Measurements from ENCODE around the gene CARD11.

The CARD11 gene
- total RNA-seq = 125 to 338 (median 193) reads per million in 9 experiments

- no peaks in the 10 kb centered on the region for H3K9me3 Mint-ChIP-seq
- no peaks in the 10 kb centered on the region for H3K27me3 Mint-ChIP-seq
- ATAC-seq (replicated peaks) (peak; percentile 60), DNase-seq (peak; percentile 31 to 33 (median 33))
- H3K27ac Mint-ChIP-seq = peak within 1 kb of the TSS; percentile 87 to 95
- H3K4me3 Mint-ChIP-seq = peak within 1 kb of the TSS; percentile 94 to 97
- peaks cover 35 to 37% of the 10 kb centered on the region in 2 donors for H3K4me1 Mint-ChIP-seq (ENCODE audit: low read depth in 2 of 2)
- H3K36me3 Mint-ChIP-seq (ENCODE audit: insufficient read depth) = peaks cover 23% of the 10 kb centered on the region
Observed at GRCh38 chr7:3043544-3044371, at the start of gene CARD11. TSS of gene CARD11 (minus strand) at chr7:3043867. CDS start at chr7:2958506, 85,361 bp downstream.

- DNase-seq (peak; percentile 63 to 74 (median 64)), ATAC-seq (replicated peaks) (peak; percentile 92)
- H3K27ac Mint-ChIP-seq = peak overlapping the region; percentile 93 to 100
- H3K36me3 Mint-ChIP-seq (ENCODE audit: insufficient read depth) = peaks cover 7% of the 10 kb centered on the region
- H3K9me3 Mint-ChIP-seq = no peaks in the 10 kb centered on the region
- H3K4me1 Mint-ChIP-seq (ENCODE audit: low read depth in 2 of 2) = peaks cover 51 to 57% of the 10 kb centered on the region in 2 donors
- H3K4me3 Mint-ChIP-seq = peak overlapping the region; percentile 73 to 74
- no peaks in the 10 kb centered on the region for H3K27me3 Mint-ChIP-seq
Observed at GRCh38 chr7:3092468-3092867, 48.8 kb upstream of the CARD11 start.

GRCh38 chr7:3091631-3092030 lies 48.0 kb upstream of the CARD11 start:
- Mint-ChIP-seq H3K4me1 (ENCODE audit: low read depth in 2 of 2) (peaks cover 46 to 62% of the 10 kb centered on the region in 2 donors), H3K9me3 (no peaks in the 10 kb centered on the region), H3K36me3 (ENCODE audit: insufficient read depth) (peaks cover 7% of the 10 kb centered on the region), H3K4me3 (peak overlapping the region; percentile 73 to 74), H3K27ac (peak overlapping the region; percentile 93 to 100), H3K27me3 (no peaks in the 10 kb centered on the region)
- ATAC-seq (replicated peaks) (no peak), DNase-seq (no peak)

GRCh38 chr7:3089493-3089892 lies 45.8 kb upstream of the CARD11 start:
- Mint-ChIP-seq H3K36me3 (ENCODE audit: insufficient read depth) (peaks cover 7% of the 10 kb centered on the region), H3K4me1 (ENCODE audit: low read depth in 2 of 2) (peaks cover 36 to 50% of the 10 kb centered on the region in 2 donors), H3K27me3 (no peaks in the 10 kb centered on the region), H3K27ac (peak overlapping the region; percentile 93 to 100), H3K4me3 (peak overlapping the region in 1 of 2 donors; percentile 74), H3K9me3 (no peaks in the 10 kb centered on the region)
- DNase-seq (no peak), ATAC-seq (replicated peaks) (no peak)

GRCh38 chr7:3087243-3087755 lies 43.6 kb upstream of the CARD11 start:
- Mint-ChIP-seq H3K36me3 (ENCODE audit: insufficient read depth) (peaks cover 4% of the 10 kb centered on the region), H3K27me3 (no peaks in the 10 kb centered on the region), H3K9me3 (no peaks in the 10 kb centered on the region), H3K4me3 (no peak overlapping the region), H3K27ac (peak overlapping the region in 1 of 2 donors; percentile 65), H3K4me1 (ENCODE audit: low read depth in 2 of 2) (peaks cover 23 to 34% of the 10 kb centered on the region in 2 donors)
- ATAC-seq (replicated peaks) (no peak), DNase-seq (no peak)

- no peak for DNase-seq
- Mint-ChIP-seq H3K36me3 (ENCODE audit: insufficient read depth) (no peaks in the 10 kb centered on the region), H3K4me1 (ENCODE audit: low read depth in 2 of 2) (peaks cover 4 to 6% of the 10 kb centered on the region in 2 donors), H3K27ac (no peak overlapping the region), H3K27me3 (no peaks in the 10 kb centered on the region), H3K4me3 (no peak overlapping the region), H3K9me3 (no peaks in the 10 kb centered on the region)
- no peak for ATAC-seq (replicated peaks)
Observed at GRCh38 chr7:3083350-3083749, 39.7 kb upstream of the CARD11 start.

GRCh38 chr7:3082831-3083230 lies 39.2 kb upstream of the CARD11 start:
- Mint-ChIP-seq H3K4me3 (no peak overlapping the region), H3K9me3 (no peaks in the 10 kb centered on the region), H3K36me3 (ENCODE audit: insufficient read depth) (no peaks in the 10 kb centered on the region), H3K4me1 (ENCODE audit: low read depth in 2 of 2) (peaks cover 6% of the 10 kb centered on the region in 2 donors), H3K27me3 (no peaks in the 10 kb centered on the region), H3K27ac (no peak overlapping the region)
- no peak for DNase-seq
- ATAC-seq (replicated peaks) = no peak

GRCh38 chr7:3082386-3082785 lies 38.7 kb upstream of the CARD11 start:
- Mint-ChIP-seq H3K4me1 (ENCODE audit: low read depth in 2 of 2) (peaks cover 4 to 8% of the 10 kb centered on the region in 2 donors), H3K27me3 (no peaks in the 10 kb centered on the region), H3K4me3 (no peak overlapping the region), H3K9me3 (no peaks in the 10 kb centered on the region), H3K27ac (no peak overlapping the region), H3K36me3 (ENCODE audit: insufficient read depth) (no peaks in the 10 kb centered on the region)
- ATAC-seq (replicated peaks) = no peak
- no peak for DNase-seq

- H3K27me3 Mint-ChIP-seq = no peaks in the 10 kb centered on the region
- H3K27ac Mint-ChIP-seq = no peak overlapping the region
- H3K4me1 Mint-ChIP-seq (ENCODE audit: low read depth in 2 of 2) = peaks cover 0 to 10% of the 10 kb centered on the region in 2 donors
- DNase-seq (no peak), ATAC-seq (replicated peaks) (no peak)
- H3K36me3 Mint-ChIP-seq (ENCODE audit: insufficient read depth) = peaks cover 3% of the 10 kb centered on the region
- H3K4me3 Mint-ChIP-seq = no peak overlapping the region
- H3K9me3 Mint-ChIP-seq = no peaks in the 10 kb centered on the region
Observed at GRCh38 chr7:3080106-3080505, 36.4 kb upstream of the CARD11 start.

- Mint-ChIP-seq H3K36me3 (ENCODE audit: insufficient read depth) (peaks cover 3% of the 10 kb centered on the region), H3K4me3 (no peak overlapping the region), H3K27ac (no peak overlapping the region), H3K4me1 (ENCODE audit: low read depth in 2 of 2) (peaks cover 4 to 10% of the 10 kb centered on the region in 2 donors), H3K9me3 (no peaks in the 10 kb centered on the region), H3K27me3 (no peaks in the 10 kb centered on the region)
- DNase-seq (no peak), ATAC-seq (replicated peaks) (no peak)
Observed at GRCh38 chr7:3078514-3078913, 34.8 kb upstream of the CARD11 start.

GRCh38 chr7:3076700-3077099 lies 33.0 kb upstream of the CARD11 start:
- peaks cover 12 to 17% of the 10 kb centered on the region in 2 donors for H3K4me1 Mint-ChIP-seq (ENCODE audit: low read depth in 2 of 2)
- no peak for ATAC-seq (replicated peaks)
- H3K9me3 Mint-ChIP-seq = peaks cover 0 to under 1% of the 10 kb centered on the region in 2 donors
- H3K27ac Mint-ChIP-seq = no peak overlapping the region
- H3K4me3 Mint-ChIP-seq = no peak overlapping the region
- peaks cover 3% of the 10 kb centered on the region for H3K36me3 Mint-ChIP-seq (ENCODE audit: insufficient read depth)
- DNase-seq = no peak
- no peaks in the 10 kb centered on the region for H3K27me3 Mint-ChIP-seq

- peaks cover 18 to 22% of the 10 kb centered on the region in 2 donors for H3K4me1 Mint-ChIP-seq (ENCODE audit: low read depth in 2 of 2)
- DNase-seq = no peak
- no peak overlapping the region for H3K4me3 Mint-ChIP-seq
Observed at GRCh38 chr7:3076163-3076562, 32.5 kb upstream of the CARD11 start.

GRCh38 chr7:3075441-3075840 lies 31.8 kb upstream of the CARD11 start:
- Mint-ChIP-seq H3K4me1 (ENCODE audit: low read depth in 2 of 2) (peaks cover 25 to 28% of the 10 kb centered on the region in 2 donors), H3K27me3 (no peaks in the 10 kb centered on the region), H3K9me3 (peaks cover 2 to 8% of the 10 kb centered on the region in 2 donors), H3K4me3 (no peak overlapping the region), H3K27ac (no peak overlapping the region), H3K36me3 (ENCODE audit: insufficient read depth) (peaks cover 7% of the 10 kb centered on the region)
- DNase-seq (no peak), ATAC-seq (replicated peaks) (no peak)

More at GRCh38 chr7:3076163-3076562, 32.5 kb upstream of the CARD11 start:
- no peak for ATAC-seq (replicated peaks)
- Mint-ChIP-seq H3K36me3 (ENCODE audit: insufficient read depth) (peaks cover 3% of the 10 kb centered on the region), H3K27ac (no peak overlapping the region), H3K9me3 (peaks cover 2 to 6% of the 10 kb centered on the region in 2 donors), H3K27me3 (no peaks in the 10 kb centered on the region)

GRCh38 chr7:3074459-3074821 lies 30.8 kb upstream of the CARD11 start:
- peaks cover 35 to 38% of the 10 kb centered on the region in 2 donors for H3K4me1 Mint-ChIP-seq (ENCODE audit: low read depth in 2 of 2)

More at GRCh38 chr7:3074459-3074821, 30.8 kb upstream of the CARD11 start:
- no peak overlapping the region for H3K4me3 Mint-ChIP-seq
- no peak for DNase-seq
- H3K9me3 Mint-ChIP-seq = peaks cover 6 to 14% of the 10 kb centered on the region in 2 donors
- ATAC-seq (replicated peaks) = no peak
- H3K27ac Mint-ChIP-seq = no peak overlapping the region
- H3K36me3 Mint-ChIP-seq (ENCODE audit: insufficient read depth) = peaks cover 7% of the 10 kb centered on the region
- H3K27me3 Mint-ChIP-seq = no peaks in the 10 kb centered on the region

Measured in effector memory CD8-positive, alpha-beta T cell (primary cell).